GM18508 (cell line): Measurements from ENCODE around the gene TTC7B.

Source experiments
- ATAC-seq: cut with Tn5 transposase; IDR thresholded peaks from one replicate; pipeline ENCODE4 v1.9.1; 2021; ENCODE audit warnings: moderate number of reproducible peaks; ENCODE audit not compliant: insufficient read depth, unreplicated experiment

TTC7B gene

DNA sequence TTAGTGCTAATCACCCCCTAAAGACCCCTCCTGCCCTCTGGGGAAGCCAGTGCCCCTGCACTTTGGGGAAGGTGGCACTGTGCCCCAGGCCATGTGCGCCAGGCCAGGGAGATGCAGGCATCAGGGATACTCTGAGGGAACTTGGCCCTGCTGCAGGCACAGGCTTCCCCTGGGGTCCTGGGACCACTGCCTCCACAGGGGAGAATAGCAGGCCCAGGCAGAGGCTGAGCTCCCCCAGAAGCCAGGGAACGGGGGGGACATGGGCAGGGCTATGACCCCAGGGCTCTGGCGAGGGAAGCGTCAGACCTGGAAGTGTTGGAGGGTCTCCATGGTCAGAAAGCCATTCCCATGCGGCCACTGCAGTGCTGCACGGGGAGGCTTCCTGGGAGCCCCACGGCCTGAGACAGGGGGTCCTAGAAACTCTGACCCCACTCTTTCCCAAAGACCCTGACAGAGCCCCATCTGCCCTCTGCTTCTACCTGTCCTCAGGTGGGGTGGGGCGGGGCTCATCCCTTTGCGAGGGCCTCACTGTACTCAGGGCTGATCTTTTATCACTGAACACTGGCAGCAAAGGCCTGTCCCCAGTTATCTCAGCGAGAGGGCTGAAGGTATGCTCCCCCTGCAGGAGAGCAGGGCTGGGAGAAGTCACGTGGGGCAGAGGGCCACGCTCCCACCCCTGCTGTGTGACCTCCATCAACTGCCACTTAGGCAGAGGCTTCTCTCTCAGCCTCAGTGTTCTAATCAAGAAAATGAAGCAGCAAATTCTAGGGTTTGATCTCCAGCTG, 259.4 kb downstream of the TTC7B start:
- ATAC-seq = no peak

DNA sequence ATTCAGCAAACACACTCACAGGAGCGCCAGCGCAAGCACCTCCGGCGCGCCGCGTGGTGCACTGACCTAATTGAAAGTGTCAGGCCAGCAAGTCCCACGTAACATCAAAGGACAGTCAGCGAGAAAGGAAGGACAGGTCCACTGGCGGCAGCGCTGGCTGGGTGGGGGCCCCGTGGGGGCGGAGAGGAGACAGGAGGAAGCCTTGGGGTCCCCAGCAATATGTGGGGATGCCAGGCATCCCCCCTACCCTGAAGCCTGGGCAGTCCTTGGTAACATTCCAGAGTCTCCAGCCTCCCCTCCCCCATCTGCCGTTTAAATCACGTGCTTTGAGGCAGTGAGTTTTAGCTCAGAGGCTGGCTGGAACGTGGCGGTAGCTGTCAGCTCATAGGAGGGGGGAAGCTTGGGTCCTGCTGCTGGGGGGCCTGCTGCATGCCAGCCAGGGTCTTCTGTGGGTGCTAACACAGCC, 260.2 kb downstream of the TTC7B start:
- ATAC-seq = no peak

DNA sequence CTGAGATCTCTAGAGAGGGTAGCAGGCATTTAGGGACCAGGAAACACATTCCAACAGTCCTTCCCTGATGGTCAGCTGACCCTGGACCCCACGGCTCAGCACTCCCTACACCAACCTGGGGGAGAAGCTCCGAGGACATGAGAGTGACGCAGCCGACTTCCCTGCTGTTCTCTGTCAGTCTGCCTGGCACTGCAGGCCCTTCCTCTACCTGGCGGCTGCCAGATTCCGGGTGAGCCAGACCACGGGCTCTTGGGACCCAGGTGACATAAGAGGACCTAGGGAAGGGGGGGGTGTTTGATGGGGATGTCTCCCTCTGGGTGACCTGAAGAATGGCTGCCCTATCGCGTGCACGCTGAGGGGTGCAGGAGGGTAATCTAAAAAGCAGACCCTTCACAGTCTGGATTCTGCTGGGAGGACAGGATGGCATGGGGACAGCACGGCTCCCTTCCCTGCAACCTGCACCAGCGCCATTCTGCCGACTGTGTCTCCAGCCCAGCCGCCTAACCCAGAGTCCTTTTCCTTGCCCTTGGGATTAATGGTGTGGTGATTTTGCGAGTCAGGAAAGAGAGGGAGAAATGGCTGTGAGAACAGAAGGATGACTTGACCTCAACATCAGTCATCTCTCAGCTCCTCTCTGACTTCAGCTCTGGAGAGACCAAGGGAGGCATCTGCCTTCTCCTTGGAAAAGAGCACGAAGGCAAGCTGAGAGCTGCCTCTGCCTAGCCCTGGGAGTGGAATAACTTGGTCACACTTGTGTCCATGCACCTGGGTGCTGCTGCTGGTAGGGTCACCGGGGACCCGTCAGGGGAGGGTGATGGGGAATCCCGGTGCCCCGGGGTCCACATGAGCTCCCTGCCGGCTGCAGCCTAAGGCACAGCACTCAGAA, 260.9 kb downstream of the TTC7B start:
- ATAC-seq = no peak

DNA sequence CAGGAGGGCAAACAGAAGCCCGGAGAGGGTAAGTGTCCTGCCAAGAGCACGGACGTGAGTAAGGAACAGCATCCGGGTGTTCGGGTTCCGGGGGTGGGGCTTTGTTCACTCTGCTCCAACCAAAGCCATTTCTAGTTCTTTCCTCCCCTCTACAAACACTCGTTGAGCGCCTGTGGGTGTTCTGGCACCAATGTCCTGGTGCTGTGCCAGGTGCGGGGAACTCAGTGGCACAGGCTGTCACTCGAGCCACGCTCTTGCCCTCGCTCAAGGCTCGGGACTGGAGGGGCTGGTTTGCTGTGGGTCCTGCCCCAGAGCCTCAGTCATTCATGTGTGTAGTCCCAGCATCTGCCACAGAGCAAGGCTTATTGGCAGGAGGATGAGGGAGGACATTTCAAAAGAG, 261.9 kb downstream of the TTC7B start:
- ATAC-seq = no peak

DNA sequence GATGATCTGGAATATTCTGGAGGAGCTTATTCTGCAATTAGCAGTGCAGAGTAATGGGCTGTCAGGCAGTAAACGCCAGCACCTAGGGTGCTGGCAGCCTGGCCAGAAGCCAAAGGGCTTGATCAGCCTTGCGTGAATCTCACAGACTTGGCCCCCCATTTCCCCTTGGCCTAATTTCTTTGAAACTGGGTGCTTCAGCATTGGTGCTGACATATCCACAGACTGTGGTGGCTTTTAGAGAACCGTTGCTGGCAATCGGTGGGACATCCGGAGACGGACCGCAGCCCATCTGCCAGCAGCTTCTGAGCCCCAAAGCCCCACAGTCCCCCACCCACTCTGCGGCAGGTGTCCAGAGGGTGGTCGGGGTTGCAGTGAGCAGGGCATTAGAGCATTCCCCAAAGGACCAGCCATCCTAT, 262.3 kb downstream of the TTC7B start:
- no peak for ATAC-seq

DNA sequence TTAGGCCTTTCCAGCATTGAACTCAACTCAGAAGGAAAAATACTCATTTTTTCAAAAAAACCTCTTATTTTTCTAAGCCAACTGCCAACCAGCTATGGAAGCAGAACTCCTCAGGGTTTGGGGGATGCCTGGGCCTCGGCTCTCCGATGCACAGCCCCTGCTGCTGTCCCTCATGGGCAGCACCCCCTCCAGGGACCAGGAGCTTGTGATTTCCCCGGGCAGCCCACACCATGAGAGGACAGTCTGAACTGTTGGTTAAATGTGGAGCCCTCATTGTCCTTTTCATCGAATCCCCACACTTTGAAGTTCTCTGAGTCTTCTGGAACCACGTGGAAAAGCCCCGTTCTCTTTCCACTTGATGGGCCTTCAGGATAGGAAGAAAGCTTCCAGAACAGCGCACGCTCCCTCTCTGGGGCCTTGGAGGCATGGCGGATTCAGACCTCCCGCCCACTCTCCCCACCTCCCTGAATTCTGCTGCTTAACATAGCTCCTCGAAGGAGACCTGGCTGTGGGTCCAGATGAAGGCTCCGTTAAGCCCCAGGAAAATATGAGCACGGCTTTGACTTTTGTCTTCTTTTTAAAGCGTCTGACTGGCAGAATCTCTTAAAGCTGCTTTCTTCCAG, 262.8 kb downstream of the TTC7B start:
- ATAC-seq = no peak

DNA sequence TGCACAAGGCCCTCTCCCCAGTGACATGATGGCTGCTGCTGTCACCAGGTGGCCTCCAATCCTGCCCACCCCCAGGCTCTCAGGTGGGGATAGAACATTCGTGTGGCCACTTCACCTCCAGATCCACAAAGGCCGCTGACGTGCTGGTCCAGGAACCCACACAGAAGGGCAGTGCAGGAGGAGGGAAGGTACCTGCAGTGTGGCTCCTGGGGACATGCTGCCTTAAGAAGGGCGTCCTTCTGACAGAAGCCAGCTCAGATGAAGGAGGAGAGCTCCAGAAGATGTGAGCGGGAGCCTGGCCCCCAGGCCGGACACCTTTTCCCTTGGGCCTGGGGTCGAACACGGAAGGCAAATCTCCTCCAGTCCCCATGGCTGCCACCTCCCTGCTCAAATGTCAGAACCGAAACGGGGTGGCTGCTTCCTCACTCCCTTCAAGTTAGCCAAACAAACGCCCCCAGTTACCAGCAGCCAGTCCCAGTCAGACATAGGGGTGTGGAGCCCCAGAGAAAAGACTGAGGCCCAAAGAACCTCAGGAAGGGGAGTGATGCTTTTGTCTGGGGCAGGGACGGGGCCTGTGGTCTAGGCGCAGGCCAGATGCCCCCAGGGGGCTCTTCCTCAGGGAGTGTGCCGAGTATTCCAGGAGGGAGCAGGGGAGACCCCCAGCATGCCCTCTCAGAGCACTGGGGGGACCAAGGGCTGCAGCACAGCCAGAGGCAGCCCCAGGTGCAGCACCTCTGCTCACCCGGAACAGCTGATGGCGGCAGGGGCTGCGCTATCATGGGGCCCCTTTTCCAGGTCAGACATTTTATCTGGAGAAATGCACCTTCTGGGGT, 263.5 kb downstream of the TTC7B start:
- ATAC-seq = no peak

DNA sequence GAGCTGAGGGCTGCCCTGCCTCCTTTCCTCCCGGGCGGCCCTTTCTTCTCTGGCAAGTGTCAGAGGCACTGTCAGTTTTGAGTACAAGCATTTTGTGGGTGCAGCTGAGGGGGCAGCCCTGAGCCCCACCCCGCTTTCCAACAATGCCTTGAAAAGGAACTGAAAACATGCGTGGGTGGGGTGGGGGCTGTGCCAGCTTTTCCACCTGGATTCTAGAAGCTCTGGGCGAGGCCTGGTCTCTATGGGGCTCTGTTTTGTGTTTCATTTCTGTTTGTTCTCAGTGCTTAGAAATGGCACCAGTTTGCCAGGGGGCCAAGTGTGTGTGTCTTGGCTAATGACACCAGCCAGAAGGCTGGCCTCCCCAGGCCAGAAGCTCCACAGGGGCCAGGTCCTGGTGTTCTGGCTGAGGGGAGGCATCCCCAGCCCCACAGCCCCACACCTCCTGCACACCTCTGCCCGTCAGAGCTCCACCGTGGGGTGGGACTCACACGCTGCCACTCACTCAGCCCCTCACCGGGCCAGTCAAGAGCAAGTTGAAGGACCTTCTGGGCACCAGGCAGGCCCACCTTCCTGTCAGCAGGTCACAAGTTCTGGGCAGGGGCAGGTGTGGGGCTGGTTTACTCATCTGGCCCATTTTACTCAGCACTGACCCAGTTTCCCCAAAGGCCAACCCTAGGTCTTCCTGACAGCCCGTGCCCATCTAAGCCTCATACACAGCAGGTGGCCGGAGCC, 264.3 kb downstream of the TTC7B start:
- no peak for ATAC-seq

DNA sequence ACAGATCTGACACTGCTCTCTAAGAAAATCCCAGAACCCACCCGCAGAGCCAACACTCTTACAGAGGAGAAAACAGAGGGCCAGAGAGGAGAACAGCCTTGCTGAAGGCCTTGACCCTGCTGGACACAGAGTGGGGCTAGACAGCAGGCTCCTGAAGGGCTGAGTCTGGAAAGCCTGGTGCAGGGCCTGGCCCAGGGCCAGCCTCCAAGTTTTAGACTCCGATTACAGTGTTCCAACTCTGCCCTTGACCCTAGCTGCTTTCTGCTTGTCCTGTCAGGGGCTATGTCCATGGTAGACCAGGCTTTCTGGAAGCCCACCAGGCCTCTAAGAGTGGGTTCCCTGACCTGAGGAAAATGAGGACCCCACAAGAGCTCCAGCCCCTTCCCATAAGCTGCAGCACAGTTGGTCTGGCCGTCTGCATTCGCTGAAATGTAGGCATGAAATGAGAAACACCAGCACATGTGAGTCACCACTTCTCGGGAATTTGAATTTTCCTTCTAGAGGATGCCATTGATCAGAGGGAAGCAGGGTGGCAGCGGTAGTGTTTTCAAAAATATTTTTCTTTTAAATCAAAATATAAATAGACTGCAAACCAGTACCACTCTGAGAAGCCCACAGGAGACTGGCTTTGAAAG, 265.0 kb downstream of the TTC7B start:
- ATAC-seq = no peak

DNA sequence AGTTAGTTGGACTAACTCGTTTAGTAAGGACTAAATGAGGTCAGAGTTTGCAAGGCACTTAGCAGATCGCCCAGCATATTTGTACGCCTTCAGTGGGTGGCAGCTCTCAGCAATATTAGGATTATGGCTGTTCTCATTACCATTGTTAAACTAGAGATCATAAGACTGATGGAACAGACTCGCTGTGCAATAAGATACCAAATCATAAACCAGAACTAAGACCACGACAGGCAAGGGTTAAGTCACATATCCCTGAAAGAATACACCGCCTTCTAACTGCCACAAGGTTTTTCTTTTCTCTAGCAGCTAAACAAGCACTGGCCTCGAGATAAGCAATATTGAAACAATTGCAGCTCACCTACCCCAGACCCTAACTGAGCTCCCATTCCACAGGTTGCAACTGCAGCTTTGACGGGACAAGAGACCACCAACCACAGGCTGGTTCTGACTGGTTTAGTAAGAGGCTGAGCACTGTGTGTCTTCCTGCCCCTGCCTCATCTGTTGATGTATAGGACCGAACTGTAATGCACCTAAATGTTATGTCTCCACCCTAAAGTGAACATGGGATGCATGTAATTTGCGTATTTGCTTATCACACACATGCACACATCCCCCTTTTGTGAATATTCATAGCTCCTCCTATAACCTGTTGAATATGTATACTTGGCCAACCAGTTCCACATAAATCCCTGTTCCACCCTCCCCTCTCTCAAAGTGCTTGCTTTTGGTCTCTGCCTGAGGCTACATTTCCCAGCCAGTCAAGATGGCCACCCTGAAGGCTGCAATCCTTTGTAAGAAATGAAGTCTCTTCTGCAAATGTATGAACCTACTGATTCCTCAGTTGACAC, 266.2 kb downstream of the TTC7B start:
- ATAC-seq = no peak

DNA sequence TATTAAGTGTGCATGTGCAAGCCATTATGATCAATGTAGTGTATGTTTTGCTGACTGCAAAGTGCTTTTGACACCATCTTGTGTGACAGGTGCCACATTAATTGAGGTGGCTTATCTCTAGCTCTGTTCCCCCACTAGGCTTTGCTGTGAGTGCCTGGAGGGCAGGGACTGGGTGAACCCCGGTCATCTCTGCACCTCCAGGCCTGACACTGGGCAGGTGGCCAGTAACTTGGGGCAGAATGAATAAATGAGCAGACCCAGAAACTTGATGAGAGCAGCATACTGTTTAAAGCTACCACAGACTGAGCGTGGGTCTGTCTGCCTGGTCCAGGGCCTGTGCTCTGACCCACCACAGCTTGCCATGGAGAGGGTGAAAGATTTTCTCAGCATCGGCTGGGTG, 267.8 kb downstream of the TTC7B start:
- no peak for ATAC-seq

DNA sequence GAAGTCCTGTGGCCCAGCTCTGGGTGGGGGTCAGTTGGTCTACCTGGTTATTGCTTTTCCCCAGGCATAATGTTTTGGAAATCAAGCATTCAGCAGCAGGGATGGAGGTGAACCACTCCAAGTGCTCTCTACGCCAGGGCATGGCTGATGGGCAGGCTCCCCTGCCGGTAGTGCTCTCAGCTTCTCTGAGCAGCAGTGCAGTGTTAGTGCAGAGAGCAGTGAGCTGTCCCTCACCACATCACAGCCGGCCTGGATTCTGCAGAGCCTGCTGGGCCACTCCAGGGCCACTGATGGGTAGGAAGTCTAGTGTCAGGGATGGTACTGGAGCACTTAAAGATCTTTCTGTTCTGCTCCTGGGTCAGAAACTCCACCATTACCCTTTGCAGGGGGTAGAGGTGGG, 268.3 kb downstream of the TTC7B start:
- ATAC-seq = no peak

DNA sequence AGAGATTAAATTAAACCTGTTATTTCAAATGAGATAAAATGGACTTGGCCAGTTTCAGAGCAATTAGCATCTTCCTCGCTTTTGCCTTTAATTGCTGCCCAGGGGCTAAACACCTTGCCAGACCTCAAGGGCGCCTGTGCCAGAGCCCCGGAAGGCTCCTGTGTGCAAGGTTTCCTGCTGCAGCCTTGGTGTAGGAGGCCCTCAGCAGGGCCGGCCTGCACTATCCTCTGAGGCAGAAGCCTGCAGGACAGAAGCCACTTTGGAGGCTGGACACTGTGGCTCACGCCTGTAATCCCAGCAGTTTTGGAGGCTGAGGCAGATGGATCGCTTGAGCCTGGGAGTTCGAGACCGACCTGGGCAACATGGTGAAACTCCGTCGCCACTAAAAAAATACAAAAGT, 269.0 kb downstream of the TTC7B start:
- no peak for ATAC-seq

DNA sequence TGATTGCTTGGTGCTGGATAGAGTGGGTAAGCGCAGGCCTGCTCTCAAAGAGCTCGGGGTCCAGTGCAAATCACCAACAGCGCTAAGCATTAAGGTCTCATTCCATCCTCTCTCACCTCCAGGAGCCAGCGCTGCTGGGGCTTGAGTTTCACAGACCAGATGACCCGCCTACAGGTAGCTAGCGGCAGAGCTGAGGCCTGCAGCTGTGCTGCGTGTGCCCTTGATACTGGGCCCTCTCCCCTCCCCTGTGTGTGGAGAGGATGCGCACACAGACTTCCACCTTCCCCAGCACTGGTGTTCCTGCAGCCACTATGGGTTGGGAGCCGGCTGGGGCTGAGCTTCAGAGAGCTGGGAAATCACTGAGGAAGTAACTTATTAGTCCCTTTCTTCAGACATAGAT, 269.5 kb downstream of the TTC7B start:
- ATAC-seq = no peak

DNA sequence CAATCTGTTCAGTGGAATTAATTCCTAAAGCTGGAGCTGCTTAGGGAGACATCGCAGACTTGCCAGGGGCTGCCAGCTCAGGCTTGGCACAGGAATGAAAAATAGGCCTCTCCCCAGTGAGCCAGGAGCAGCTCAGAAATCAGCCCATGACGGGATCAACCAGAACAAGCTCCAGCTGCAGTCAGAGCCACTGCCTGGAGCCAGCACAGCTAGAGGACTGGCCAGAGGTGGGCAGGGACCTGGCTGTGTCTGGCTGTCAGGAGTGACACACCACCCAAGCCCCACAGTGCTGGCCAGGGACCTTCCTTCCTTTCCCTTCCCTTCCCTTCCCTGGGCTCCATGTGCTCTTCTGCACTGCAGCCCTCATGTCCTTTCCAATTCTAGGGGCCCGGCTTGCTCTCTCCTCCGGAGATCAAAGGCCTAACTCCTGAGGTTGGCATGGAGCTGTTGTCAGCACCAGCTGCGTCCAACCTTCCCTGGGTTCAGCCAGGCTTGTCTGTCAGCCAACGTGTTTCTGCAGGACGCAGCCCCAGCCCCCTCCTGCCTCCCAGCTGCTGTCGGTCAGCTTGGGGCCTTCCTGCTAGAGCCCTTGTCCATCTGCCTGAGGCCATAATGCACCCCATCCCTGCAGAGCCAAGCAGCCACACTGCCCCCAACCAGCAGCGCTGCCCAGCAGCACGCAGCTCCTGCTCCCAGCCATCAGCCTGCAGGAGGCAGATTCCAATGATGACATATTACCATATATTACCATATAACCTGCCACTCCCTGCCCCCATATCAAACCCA, 270.1 kb downstream of the TTC7B start:
- no peak for ATAC-seq

DNA sequence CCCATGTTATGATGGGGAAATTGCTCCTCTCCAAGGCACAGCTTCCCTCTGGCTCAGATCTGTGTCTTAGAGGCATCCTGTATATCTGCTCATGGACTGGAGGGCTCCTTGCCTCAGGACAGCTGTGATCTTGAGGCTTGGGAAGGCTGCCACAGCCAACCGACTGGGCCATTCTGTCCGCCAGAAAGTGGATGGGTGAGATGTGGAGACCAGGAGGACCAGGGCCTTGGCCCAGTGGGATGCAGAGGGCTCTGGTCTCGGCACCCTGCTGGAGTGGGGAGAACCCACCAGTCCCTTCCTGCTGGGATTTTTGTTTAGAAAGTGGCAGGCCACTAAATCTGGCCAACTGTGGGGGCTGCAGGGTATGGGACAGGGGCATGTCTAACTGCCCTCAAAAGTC, 270.8 kb downstream of the TTC7B start:
- no peak for ATAC-seq

DNA sequence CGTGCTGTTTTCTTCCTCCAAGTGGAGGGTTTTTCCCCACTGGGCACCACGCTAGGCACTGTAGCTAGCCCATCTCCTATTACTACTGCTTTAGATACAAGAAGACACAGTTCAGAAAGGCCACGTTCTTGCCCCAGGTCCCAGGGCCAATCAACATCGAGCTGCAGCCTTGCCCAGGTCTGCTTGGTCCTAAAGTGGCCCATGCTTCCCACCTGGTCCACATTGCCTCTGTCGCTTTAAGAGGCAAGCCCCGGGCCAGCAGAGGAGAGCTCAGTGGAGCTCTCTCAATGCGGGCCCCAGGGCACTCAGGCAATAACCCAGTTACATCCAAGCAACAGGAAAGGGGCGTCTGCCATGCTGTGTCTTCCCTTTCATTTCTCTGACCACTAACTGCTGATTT, 271.3 kb downstream of the TTC7B start:
- no peak for ATAC-seq
